ENCODE measurements around the gene HNRNPA2B1. TPM values are rescaled to one million over a fixed set of nuclear protein-coding genes. Genes with fewer than 3 reads are reported as not detected.

Gene HNRNPA2B1
- total and polyA plus RNA-seq, 12 donors, result 98.1 to 1,201 (median 378) TPM

DNA sequence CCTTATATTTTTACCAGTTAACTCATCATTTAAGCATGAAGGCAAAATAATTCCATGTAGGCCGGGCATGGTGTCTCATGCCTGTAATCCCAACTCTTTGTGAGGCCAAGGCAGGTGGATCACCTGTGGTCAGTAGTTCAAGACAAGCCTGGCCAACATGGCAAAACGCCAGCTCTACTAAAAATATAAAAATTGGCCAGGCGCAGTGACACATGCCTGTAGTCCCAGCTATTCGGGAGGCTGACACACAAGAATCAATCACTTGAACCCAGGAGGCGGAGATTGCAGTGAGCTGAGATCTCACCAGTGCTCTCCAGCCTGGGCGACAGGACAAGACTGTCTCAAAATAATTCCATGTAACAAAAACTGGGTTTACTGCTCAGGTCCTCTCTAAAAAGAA lies 18.3 kb downstream of the HNRNPA2B1 start:
- DNase-seq, result peak in 4 of 7 donors; percentile 30 to 76 (median 52)
- no peaks in the 10 kb centered on the region for H3K36me3 ChIP-seq (replicated peaks in 1 of 2)
- TF ChIP-seq, protein P1, sequence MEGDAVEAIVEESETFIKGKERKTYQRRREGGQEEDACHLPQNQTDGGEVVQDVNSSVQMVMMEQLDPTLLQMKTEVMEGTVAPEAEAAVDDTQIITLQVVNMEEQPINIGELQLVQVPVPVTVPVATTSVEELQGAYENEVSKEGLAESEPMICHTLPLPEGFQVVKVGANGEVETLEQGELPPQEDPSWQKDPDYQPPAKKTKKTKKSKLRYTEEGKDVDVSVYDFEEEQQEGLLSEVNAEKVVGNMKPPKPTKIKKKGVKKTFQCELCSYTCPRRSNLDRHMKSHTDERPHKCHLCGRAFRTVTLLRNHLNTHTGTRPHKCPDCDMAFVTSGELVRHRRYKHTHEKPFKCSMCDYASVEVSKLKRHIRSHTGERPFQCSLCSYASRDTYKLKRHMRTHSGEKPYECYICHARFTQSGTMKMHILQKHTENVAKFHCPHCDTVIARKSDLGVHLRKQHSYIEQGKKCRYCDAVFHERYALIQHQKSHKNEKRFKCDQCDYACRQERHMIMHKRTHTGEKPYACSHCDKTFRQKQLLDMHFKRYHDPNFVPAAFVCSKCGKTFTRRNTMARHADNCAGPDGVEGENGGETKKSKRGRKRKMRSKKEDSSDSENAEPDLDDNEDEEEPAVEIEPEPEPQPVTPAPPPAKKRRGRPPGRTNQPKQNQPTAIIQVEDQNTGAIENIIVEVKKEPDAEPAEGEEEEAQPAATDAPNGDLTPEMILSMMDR (IDR thresholded peaks at IDR 0.05), result no peak
- TF ChIP-seq POLR2A (IDR thresholded peaks at IDR 0.05), result no peak
- intact Hi-C loops (cut with DNase I), result no loop called here
- H3K4me1 ChIP-seq (replicated peaks in 1 of 2), result peaks cover 0 to 4% of the 10 kb centered on the region in 2 donors
- H3K9me3 ChIP-seq (replicated peaks in 1 of 3), result no peaks in the 10 kb centered on the region
- no peaks in the 10 kb centered on the region for H3K27me3 ChIP-seq
- no peak overlapping the region for H3K27ac ChIP-seq
- 48 to 57% (median 52%) methylated on average over 6 of the region's 6 CpGs for WGBS, 4 donors
- H3K4me3 ChIP-seq, result no peak overlapping the region

DNA sequence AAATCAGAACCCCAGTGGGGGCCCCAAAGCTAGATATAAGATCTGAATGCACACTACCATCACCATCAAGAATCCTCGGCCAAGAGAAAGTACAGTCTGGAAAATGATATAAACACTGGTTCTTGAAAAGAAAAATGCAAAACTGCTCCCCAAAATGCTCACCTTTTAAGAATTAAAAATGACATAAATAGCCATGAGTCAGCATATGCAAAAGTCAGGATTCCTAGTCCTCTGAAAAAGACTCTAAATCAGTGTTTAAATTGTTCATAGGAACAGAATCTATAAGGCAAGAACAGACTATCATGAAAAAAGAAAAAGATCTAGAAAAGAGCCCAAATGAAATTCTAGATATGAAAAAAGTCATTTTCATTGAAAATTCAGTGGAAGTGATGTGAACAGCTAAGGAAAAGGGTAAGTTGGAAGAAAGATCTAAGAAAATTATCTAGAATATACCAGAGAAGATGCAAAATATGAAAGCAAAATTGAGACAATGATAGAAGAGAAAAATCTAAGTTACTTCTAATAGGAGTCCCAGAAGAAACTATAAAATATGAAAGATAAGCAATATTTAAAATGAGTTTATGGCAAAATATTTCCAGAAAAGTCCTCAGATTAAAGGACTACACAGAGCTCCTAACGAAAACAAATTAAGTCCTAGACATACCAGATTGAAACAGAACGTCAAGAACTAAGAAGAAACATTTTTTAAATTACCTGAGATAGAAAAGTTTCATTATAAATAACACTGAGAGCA lies 18.9 kb downstream of the HNRNPA2B1 start:
- no peak for TF ChIP-seq POLR2A (IDR thresholded peaks at IDR 0.05)
- TF ChIP-seq, protein P1 (IDR thresholded peaks at IDR 0.05), result no peak
- Histone ChIP-seq H3K9me3 (replicated peaks in 1 of 3) (no peaks in the 10 kb centered on the region), H3K36me3 (replicated peaks in 1 of 2) (no peaks in the 10 kb centered on the region), H3K27ac (no peak overlapping the region), H3K4me1 (replicated peaks in 1 of 2) (no peaks in the 10 kb centered on the region), H3K27me3 (no peaks in the 10 kb centered on the region), H3K4me3 (no peak overlapping the region)
- intact Hi-C loops (cut with DNase I), result no loop called here
- DNase-seq, result no peak
- WGBS, 4 donors, result 54 to 72% (median 64%) methylated on average over 3 of the region's 3 CpGs

DNA sequence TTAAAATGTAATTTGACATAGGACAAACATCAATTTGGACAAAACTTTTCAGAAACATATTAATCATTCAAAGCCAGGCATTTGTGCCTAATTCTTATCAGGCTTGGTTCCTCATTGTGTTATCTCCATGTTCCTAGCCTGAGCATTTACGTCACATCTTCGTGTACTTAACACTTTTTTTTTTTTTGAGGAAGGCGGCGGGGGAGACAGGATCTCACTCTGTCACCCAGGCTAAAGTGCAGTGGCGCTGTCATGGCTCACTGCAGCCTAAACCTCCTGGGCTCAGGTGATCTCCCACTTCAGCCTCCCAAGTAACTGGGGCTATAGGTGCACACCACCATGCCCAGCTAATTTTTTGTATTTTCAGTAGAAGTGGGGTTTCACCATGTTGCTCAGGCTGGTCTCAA lies 19.8 kb downstream of the HNRNPA2B1 start:
- no peaks in the 10 kb centered on the region for H3K27me3 ChIP-seq
- DNase-seq, result peak in 3 of 7 donors; percentile 36 to 61 (median 43)
- TF ChIP-seq, protein P1 (IDR thresholded peaks at IDR 0.05), result no peak
- no peak for TF ChIP-seq POLR2A (IDR thresholded peaks at IDR 0.05)
- intact Hi-C loops (cut with DNase I), result no loop called here
- H3K36me3 ChIP-seq (replicated peaks in 1 of 2), result no peaks in the 10 kb centered on the region
- no peaks in the 10 kb centered on the region for H3K9me3 ChIP-seq (replicated peaks in 1 of 3)
- WGBS, 4 donors, result 30 to 38% (median 33%) methylated on average over 5 of the region's 5 CpGs
- peak overlapping the region in 1 of 5 donors; percentile 45 for H3K27ac ChIP-seq
- H3K4me1 ChIP-seq (replicated peaks in 1 of 2), result no peaks in the 10 kb centered on the region
- H3K4me3 ChIP-seq, result no peak overlapping the region

DNA sequence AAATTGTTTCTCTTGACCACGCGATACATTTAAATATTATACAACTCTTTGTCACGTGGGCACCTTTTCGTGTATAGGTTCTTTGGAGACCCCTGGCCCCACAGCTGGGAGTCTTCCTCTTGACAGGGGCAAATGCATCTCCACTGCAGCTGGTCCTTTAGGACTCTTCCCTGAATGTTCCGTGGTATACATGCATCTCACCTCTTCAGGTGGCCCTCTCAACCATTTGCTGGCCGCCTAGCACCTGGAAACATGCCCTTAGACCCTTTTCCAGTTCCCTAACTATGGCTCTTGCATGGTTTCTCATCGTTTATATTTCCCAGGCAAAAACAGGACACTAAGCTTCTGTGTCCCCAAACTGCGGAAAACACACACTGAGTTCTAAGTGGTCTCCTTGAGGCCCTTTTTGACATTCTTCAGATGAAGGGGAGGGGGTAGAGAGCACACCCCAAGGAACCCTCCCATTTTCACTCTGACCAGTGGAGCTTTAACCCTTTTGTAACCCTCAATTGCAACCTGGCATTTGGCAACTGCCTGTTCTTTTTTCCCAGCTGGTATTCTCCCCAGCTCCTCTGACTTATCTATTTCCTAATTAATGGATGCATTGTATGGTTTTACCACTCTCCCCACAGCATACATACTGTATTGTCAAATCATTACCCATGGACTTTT lies 20.6 kb downstream of the HNRNPA2B1 start:
- no peak for TF ChIP-seq POLR2A (IDR thresholded peaks at IDR 0.05)
- TF ChIP-seq, protein P1 (IDR thresholded peaks at IDR 0.05), result no peak
- Histone ChIP-seq H3K4me1 (replicated peaks in 1 of 2) (no peaks in the 10 kb centered on the region), H3K9me3 (replicated peaks in 1 of 3) (no peaks in the 10 kb centered on the region), H3K36me3 (replicated peaks in 1 of 2) (no peaks in the 10 kb centered on the region), H3K27ac (no peak overlapping the region), H3K27me3 (no peaks in the 10 kb centered on the region), H3K4me3 (no peak overlapping the region)
- peak in 1 of 7 donors; percentile 57 for DNase-seq
- intact Hi-C loops (cut with DNase I), result no loop called here
- 44 to 48% (median 47%) methylated on average over 8 of the region's 8 CpGs for WGBS, 4 donors
